Testis (tissue), 3 donors: Measurements from ENCODE around the gene PLP1. TPM values are rescaled to one million over a fixed set of nuclear protein-coding genes. Genes with fewer than 3 reads are reported as not detected.

Experiments used
- DNase-seq: peaks from one replicate; pipeline ENCODE4 v3.0.0-alpha.2; 2019
- H3K27ac ChIP-seq, 2 donors: fragments of 200-600 bp; sonication (generic); one replicate each; pipeline ENCODE4 v1.5.1; 2019
- H3K27me3 ChIP-seq: fragments of 200-600 bp; sonication (generic); one replicate; pipeline ENCODE4 v1.5.1; 2019
- H3K36me3 ChIP-seq: fragments of 200-600 bp; sonication (generic); one replicate; pipeline ENCODE4 v1.5.1; 2017; ENCODE audit warnings: low read depth; ENCODE audit errors: missing control alignments
- H3K4me1 ChIP-seq: fragments of 200-600 bp; sonication (generic); one replicate; pipeline ENCODE4 v1.5.1; 2019
- H3K4me3 ChIP-seq, 2 donors: fragments of 200-600 bp; sonication (generic); one replicate each; pipeline ENCODE4 v1.5.1; 2017 to 2019
- H3K9me3 ChIP-seq: fragments of 200-600 bp; sonication (generic); one replicate; pipeline ENCODE4 v1.5.1; 2017
- POLR2A ChIP-seq: fragments of 450-650 bp; IDR thresholded peaks from one replicate; pipeline ENCODE4 v1.6.1; 2017; ENCODE audit warnings: antibody characterized with exemption, mild to moderate bottlenecking, moderate library complexity
- WGBS, 2 donors: methylation state at CpG; one replicate each; pipeline ENCODE4 v1.1.5; 2018; 5-methylcytosine and 5-hydroxymethylcytosine counted together
- intact Hi-C: fragments of 100-400 bp; cut with DNase I; formaldehyde crosslinking; loops from one replicate; pipeline ENCODE4 v1.15.1; 2023; ENCODE audit warnings: low total_unique reads
- polyA plus RNA-seq: library from polyadenylated mRNA; stranded (reverse); fragments of 350-450 nt; fragmentation: Illumina TruSeq; extraction: RNeasy Lipid Tissue Mini Kit (QIAGEN cat#74804); gene quantifications from one replicate; pipeline ENCODE4 v1.2.3, GENCODE V29; 2014; ENCODE audit warnings: low read depth, low replicate concordance; ENCODE audit not compliant: insufficient read depth
- total RNA-seq, 2 donors: library from RNA; depleted of rRNA; stranded (reverse); fragments of >200 nt; gene quantifications; one replicate each; pipeline ENCODE4 v1.2.3, GENCODE V29; 2016
- TF ChIP-seq, protein P1 (sequence below), 3 experiments: fragments of 450-650 bp in 2 of 3; fragments of 200-600 bp in 1 of 3; sonication (generic) in 1 of 3; IDR thresholded peaks; one replicate each; pipeline ENCODE4 v1.5.1; 2016 to 2019; ENCODE audit warnings: antibody characterized with exemption in 3 of 3, mild to moderate bottlenecking in 2 of 3, moderate library complexity in 1 of 3

The PLP1 gene
- total and polyA plus RNA-seq, 3 donors from 2014 or later = 79.7 to 119 (median 111) TPM

DNA sequence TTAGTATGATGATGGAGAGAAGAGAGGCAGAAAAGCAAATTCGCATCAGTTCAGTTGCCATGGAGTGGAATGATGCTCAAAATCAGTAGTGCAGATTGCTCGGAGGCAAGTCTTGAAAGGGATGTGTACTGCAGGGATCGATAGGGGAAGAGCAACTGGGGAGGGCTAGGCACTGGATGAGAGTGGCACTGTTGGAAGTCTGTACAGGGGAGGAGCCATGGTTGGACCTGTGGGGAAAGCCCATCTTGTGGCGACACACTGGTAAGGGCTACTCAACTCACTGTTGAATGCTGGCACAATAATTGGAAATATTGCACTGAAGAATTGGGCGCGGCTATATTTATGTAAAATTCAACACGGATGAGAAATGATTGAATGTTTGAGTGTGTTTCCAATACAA, 54.2 kb downstream of the PLP1 start:
- Histone ChIP-seq H3K9me3 (no peaks in the 10 kb centered on the region), H3K27ac (peak overlapping the region in 1 of 2 donors; percentile 89), H3K36me3 (no peaks in the 10 kb centered on the region), H3K4me1 (peaks cover 4% of the 10 kb centered on the region), H3K4me3 (no peak overlapping the region), H3K27me3 (no peaks in the 10 kb centered on the region)
- no peak for DNase-seq
- TF ChIP-seq, protein P1, sequence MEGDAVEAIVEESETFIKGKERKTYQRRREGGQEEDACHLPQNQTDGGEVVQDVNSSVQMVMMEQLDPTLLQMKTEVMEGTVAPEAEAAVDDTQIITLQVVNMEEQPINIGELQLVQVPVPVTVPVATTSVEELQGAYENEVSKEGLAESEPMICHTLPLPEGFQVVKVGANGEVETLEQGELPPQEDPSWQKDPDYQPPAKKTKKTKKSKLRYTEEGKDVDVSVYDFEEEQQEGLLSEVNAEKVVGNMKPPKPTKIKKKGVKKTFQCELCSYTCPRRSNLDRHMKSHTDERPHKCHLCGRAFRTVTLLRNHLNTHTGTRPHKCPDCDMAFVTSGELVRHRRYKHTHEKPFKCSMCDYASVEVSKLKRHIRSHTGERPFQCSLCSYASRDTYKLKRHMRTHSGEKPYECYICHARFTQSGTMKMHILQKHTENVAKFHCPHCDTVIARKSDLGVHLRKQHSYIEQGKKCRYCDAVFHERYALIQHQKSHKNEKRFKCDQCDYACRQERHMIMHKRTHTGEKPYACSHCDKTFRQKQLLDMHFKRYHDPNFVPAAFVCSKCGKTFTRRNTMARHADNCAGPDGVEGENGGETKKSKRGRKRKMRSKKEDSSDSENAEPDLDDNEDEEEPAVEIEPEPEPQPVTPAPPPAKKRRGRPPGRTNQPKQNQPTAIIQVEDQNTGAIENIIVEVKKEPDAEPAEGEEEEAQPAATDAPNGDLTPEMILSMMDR (IDR thresholded peaks at IDR 0.05) = no peak
- TF ChIP-seq POLR2A = no peak
- 52 to 59% methylated on average over 7 of the region's 7 CpGs for WGBS, 2 donors
- intact Hi-C loops = no loop called here

DNA sequence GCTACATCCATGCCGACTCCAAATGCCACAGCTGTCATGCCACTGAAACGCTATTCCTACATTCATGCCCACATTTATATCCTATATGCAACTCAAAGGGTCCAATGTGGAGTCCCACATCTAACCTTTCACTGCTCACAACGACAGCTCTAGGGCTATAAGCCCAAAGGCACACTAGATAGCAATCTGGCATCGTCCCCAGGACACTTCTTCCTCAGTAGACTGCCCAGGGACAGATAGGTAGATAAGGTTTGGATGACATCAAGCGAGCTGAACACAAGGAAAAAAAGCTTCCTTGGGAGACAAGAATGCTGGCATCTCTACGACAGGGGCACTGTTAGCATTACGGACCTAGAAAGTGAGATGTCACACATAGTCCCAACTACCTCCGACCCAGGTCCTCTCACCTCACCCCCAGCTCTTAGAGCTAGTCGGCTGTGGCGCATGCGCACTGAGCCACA, 54.7 kb downstream of the PLP1 start:
- peak overlapping the region; percentile 77 to 89 for H3K27ac ChIP-seq
- H3K4me3 ChIP-seq = peak overlapping the region; percentile 55 to 70
- H3K36me3 ChIP-seq = no peaks in the 10 kb centered on the region
- intact Hi-C loops = no loop called here
- no peaks in the 10 kb centered on the region for H3K9me3 ChIP-seq
- peaks cover 4% of the 10 kb centered on the region for H3K4me1 ChIP-seq
- no peak for DNase-seq
- no peaks in the 10 kb centered on the region for H3K27me3 ChIP-seq
- 12 to 26% methylated on average over 6 to 11 of the region's 11 CpGs for WGBS, 2 donors
- no peak for TF ChIP-seq POLR2A
- TF ChIP-seq, protein P1 (IDR thresholded peaks at IDR 0.05) = no peak

DNA sequence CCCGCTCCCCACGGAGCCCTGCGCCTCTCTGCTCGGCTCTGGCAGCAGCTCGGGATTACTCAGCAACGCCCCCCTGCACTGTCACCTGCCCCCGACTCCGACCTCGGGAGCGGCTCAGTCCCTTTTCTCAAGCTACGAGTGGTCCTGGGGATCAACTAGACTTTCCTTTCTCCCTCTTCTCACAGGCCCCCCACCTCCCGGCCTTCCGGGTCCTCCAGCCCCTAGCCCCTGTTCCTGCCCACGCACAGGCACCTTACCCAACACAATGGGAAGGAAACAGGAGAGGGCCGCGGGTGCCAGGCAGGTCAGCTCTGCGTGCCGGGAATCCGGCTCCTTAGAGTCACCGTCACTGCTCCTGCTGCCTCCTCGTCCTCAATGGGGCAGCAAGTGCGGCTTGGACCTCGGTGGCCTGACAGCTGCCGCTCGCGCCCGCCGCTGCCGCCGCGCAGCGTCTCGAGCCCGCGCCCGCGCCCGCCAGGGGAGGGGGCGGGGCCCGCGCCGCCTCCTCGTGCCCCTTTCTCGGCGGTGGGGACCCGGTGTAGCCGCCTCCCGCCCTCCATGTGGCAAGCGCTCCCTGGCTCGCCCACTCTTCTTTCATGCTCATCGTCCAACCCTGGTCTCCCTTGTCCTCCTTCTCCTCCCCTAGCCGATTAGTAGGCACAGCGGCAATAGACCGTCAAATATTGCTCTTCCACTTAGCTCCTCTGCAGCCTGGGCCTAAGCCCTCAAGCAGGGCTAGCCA, 55.3 kb downstream of the PLP1 start, which contains the start of gene RAB9B:
Gene RAB9B, minus strand, starts transcription at position 455 of the 742 bp plus-strand sequence. CDS start 6,473 bp downstream, outside the sequence.
- H3K36me3 ChIP-seq = no peaks in the 10 kb centered on the region
- H3K9me3 ChIP-seq = no peaks in the 10 kb centered on the region
- H3K27ac ChIP-seq = peak within 1 kb of the TSS; percentile 77 to 89
- no peaks in the 10 kb centered on the region for H3K27me3 ChIP-seq
- DNase-seq = peak; percentile 81
- peaks cover 4% of the 10 kb centered on the region for H3K4me1 ChIP-seq
- WGBS, 2 donors = 0% methylated on average over 6 to 14 of the region's 54 CpGs
- peak within 1 kb of the TSS; percentile 55 to 70 for H3K4me3 ChIP-seq
- intact Hi-C loops = no loop called here
- no peak for TF ChIP-seq POLR2A

DNA sequence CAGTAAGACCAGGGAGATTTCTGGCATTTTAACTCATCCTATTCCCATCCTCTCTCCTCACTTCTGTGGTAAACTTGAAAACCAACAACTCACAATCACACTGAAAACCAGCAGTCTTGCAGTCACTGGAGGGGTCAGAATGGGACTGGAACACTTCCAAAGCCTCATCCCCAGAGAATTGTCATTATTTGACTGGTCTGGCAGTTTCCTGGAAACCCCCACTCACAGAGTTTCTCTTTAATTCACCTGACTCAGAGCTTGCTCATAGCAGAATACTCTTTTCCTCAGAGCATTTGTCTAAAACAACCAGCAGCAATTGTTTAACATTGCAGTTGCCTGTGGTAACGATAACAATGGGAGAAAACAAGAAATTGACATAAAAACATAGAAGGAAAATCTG, 62.8 kb downstream of the PLP1 start:
- H3K27me3 ChIP-seq = no peaks in the 10 kb centered on the region
- H3K36me3 ChIP-seq = no peaks in the 10 kb centered on the region
- DNase-seq = no peak
- intact Hi-C loops = no loop called here
- 80 to 93% methylated on average over 1 of the region's 1 CpG for WGBS, 2 donors
- TF ChIP-seq POLR2A = no peak
- TF ChIP-seq, protein P1 (IDR thresholded peaks at IDR 0.05) = no peak
- no peak overlapping the region for H3K4me3 ChIP-seq
- H3K27ac ChIP-seq = no peak overlapping the region
- no peaks in the 10 kb centered on the region for H3K9me3 ChIP-seq
- H3K4me1 ChIP-seq = no peaks in the 10 kb centered on the region

Other genes with a start within 250 kb of the PLP1 start
- 100 to 1,000 TPM; 132 to 149 TPM for gene TCEAL4, start 191.3 kb upstream of the PLP1 start, total RNA-seq
- gene TCEAL4, start 191.3 kb upstream of the PLP1 start, polyA plus RNA-seq = 62.6 TPM
- 10 to 100 TPM; 56.7 to 65.8 TPM for gene TCEAL3, start 168.9 kb upstream of the PLP1 start, total RNA-seq
- gene TCEAL3, start 168.9 kb upstream of the PLP1 start, polyA plus RNA-seq = 62.0 TPM
- gene TCEAL1, start 147.9 kb upstream of the PLP1 start, total RNA-seq = 10 to 100 TPM; 63.6 to 83.9 TPM
- 30.9 TPM for gene TCEAL1, start 147.9 kb upstream of the PLP1 start, polyA plus RNA-seq
- 100 to 1,000 TPM; 257 to 267 TPM for gene MORF4L2, start 90.1 kb upstream of the PLP1 start, total RNA-seq
- 220 TPM for gene MORF4L2, start 90.1 kb upstream of the PLP1 start, polyA plus RNA-seq
- 100 to 1,000 TPM in 1 of 2 donors, 10 to 100 TPM in 1; 10.8 to 110 TPM for gene TMEM31, start 65.9 kb upstream of the PLP1 start, total RNA-seq
- 51.9 TPM for gene TMEM31, start 65.9 kb upstream of the PLP1 start, polyA plus RNA-seq
- 1 to 10 TPM; 2.6 to 3.0 TPM for gene RAB9B, start 55.4 kb downstream of the PLP1 start, total RNA-seq
- gene RAB9B, start 55.4 kb downstream of the PLP1 start, polyA plus RNA-seq = 3.8 TPM
- gene TMSB15B, start 185.8 kb downstream of the PLP1 start, total RNA-seq = 1 to 10 TPM; 5.4 to 6.9 TPM
- gene TMSB15B, start 185.8 kb downstream of the PLP1 start, polyA plus RNA-seq = 4.0 TPM
- 1 to 10 TPM in 1 of 2 donors, under 1 TPM in 1; 0.93 to 1.3 TPM for gene H2BW1, start 236.9 kb downstream of the PLP1 start, total RNA-seq
- gene H2BW1, start 236.9 kb downstream of the PLP1 start, polyA plus RNA-seq = not detected